ENCODE results near the gene ELAVL1.

DNA sequence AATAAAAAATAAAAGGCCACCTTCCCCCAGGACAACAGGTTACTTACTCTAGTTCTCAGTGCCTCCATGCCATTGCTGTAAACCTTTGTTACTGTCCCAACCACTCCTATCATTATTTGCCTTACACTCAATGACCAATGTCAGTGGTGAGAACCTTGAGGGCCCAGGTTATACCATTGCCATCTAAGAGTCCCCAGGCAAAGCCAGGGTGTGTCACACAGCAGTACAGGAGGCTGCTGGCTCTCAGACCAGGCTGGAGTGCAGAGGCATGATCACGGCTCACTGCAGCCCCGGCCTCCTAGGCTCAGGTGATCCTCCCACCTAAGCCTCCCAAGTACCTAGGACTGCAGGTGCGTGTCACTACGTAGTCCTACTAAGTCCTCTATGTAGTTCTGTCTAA is 6.1 kb downstream of the ELAVL1 start:
- TF ChIP-seq, protein P1, sequence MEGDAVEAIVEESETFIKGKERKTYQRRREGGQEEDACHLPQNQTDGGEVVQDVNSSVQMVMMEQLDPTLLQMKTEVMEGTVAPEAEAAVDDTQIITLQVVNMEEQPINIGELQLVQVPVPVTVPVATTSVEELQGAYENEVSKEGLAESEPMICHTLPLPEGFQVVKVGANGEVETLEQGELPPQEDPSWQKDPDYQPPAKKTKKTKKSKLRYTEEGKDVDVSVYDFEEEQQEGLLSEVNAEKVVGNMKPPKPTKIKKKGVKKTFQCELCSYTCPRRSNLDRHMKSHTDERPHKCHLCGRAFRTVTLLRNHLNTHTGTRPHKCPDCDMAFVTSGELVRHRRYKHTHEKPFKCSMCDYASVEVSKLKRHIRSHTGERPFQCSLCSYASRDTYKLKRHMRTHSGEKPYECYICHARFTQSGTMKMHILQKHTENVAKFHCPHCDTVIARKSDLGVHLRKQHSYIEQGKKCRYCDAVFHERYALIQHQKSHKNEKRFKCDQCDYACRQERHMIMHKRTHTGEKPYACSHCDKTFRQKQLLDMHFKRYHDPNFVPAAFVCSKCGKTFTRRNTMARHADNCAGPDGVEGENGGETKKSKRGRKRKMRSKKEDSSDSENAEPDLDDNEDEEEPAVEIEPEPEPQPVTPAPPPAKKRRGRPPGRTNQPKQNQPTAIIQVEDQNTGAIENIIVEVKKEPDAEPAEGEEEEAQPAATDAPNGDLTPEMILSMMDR (IDR thresholded peaks at IDR 0.05): no peak
- TF ChIP-seq RAD21 (IDR thresholded peaks at IDR 0.05; ENCODE audit: low read length): no peak
- TF ChIP-seq POLR2AphosphoS5 (IDR thresholded peaks at IDR 0.05; ENCODE audit: low read depth, low read length): no peak
- no peak for TF ChIP-seq EZH2phosphoT487 (IDR thresholded peaks at IDR 0.05; ENCODE audit: borderline replicate concordance, low read depth)
- no peak for TF ChIP-seq CHD2 (IDR thresholded peaks at IDR 0.05; ENCODE audit: low read length, partially characterized antibody)

All from SK-N-SH (cell line).